RWPE2 (cell line): ENCODE results near the gene KRTAP10-11.
A peak's percentile ranks its signal among the peaks of the same experiment; 100 is the strongest.
"Not testable (repeated sequence)": the region's sequence is repeated elsewhere in the genome, so short reads cannot be mapped to it uniquely, and the experiment has no call there.

ENCODE experiments used
- ATAC-seq: fragments of 200-7000 bp; cut with Tn5 transposase; 3 replicates; pipeline ENCODE4 v1.9.1; 2021; ENCODE audit warnings: low read depth
- DNase-seq: peaks from one replicate; pipeline ENCODE4 v3.0.0-alpha.2; 2020; ENCODE audit warnings: low spot score
- H3K27ac ChIP-seq: fragments of 450-650 bp; 2 replicates; pipeline ENCODE4 v1.5.1; 2017; ENCODE audit warnings: mild to moderate bottlenecking; ENCODE audit not compliant: poor library complexity, severe bottlenecking
- H3K27me3 ChIP-seq: fragments of 250-450 bp; sonication (Bioruptor Pico); 2 replicates; pipeline ENCODE4 v1.5.1; 2021; ENCODE audit warnings: mild to moderate bottlenecking, moderate library complexity; ENCODE audit not compliant: insufficient read depth, poor library complexity, severe bottlenecking
- H3K36me3 ChIP-seq: fragments of 250-450 bp; sonication (Bioruptor Pico); 2 replicates; pipeline ENCODE4 v1.5.1; 2020; ENCODE audit warnings: low read depth, mild to moderate bottlenecking, moderate library complexity
- H3K4me1 ChIP-seq: fragments of 250-450 bp; sonication (Bioruptor Pico); 2 replicates; pipeline ENCODE4 v1.5.1; 2021; ENCODE audit warnings: mild to moderate bottlenecking, moderate library complexity; ENCODE audit not compliant: insufficient read depth, poor library complexity, severe bottlenecking
- H3K4me3 ChIP-seq: fragments of 250-450 bp; sonication (Bioruptor Pico); 2 replicates; pipeline ENCODE4 v1.5.1; 2021; ENCODE audit warnings: mild to moderate bottlenecking, moderate library complexity; ENCODE audit not compliant: severe bottlenecking
- H3K9me3 ChIP-seq: fragments of 250-450 bp; sonication (Bioruptor Pico); 2 replicates; pipeline ENCODE4 v1.5.1; 2021; ENCODE audit warnings: mild to moderate bottlenecking, moderate library complexity; ENCODE audit not compliant: severe bottlenecking
- TF ChIP-seq, protein P1 (sequence below): fragments of 450-650 bp; IDR thresholded peaks from one replicate; pipeline ENCODE4 v1.5.1; 2017; ENCODE audit warnings: mild to moderate bottlenecking, moderate library complexity; ENCODE audit not compliant: poor library complexity, severe bottlenecking

The KRTAP10-11 gene

DNA sequence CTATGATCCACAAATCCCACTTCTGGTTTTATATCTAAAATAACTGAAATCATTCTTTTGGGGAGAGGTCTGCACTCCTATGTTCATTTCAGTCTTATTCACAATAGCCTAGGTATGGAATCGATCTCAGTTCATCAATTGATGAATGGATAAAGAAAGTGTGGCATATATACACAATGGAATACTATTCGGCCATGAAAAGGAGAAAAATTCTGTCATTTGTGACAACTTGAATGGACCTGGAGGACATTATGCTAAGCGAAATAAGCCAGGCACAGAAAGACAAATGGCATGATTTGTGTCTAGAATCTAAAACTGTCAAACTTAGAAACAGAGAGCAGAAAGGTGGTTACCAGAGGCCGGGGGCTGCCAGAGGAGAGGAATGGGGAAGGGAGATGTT is 39.7 kb upstream of the KRTAP10-11 start:
- peaks cover 15% of the 10 kb centered on the region for H3K27me3 ChIP-seq
- H3K9me3 ChIP-seq, result no peaks in the 10 kb centered on the region
- DNase-seq (no peak), ATAC-seq (no peak)
- TF ChIP-seq, protein P1, sequence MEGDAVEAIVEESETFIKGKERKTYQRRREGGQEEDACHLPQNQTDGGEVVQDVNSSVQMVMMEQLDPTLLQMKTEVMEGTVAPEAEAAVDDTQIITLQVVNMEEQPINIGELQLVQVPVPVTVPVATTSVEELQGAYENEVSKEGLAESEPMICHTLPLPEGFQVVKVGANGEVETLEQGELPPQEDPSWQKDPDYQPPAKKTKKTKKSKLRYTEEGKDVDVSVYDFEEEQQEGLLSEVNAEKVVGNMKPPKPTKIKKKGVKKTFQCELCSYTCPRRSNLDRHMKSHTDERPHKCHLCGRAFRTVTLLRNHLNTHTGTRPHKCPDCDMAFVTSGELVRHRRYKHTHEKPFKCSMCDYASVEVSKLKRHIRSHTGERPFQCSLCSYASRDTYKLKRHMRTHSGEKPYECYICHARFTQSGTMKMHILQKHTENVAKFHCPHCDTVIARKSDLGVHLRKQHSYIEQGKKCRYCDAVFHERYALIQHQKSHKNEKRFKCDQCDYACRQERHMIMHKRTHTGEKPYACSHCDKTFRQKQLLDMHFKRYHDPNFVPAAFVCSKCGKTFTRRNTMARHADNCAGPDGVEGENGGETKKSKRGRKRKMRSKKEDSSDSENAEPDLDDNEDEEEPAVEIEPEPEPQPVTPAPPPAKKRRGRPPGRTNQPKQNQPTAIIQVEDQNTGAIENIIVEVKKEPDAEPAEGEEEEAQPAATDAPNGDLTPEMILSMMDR, result no peak
- H3K4me1 ChIP-seq, result no peaks in the 10 kb centered on the region
- H3K36me3 ChIP-seq, result no peaks in the 10 kb centered on the region
- no peak overlapping the region for H3K27ac ChIP-seq
- H3K4me3 ChIP-seq, result no peak overlapping the region

DNA sequence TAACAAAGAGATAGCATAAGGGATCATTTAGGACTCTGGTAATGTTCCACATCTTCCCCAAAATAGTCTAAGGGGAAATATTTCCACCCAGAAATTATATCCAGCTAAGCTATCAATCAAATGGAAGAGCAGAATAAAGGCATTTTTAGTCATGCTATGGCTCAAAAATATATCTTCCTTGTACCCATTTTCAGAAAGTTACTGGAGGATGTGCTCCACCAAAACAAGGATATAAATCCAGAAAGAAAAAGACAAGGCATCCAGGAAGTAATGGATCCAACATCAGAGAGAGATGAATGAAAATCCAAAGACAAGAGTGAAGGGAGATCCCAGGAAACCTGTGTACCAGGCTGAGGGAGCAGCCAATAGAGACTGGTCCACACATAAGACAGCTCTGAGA is 37.0 kb upstream of the KRTAP10-11 start:
- DNase-seq (no peak), ATAC-seq (no peak)
- Histone ChIP-seq H3K27me3 (peaks cover 11% of the 10 kb centered on the region), H3K27ac (no peak overlapping the region), H3K4me3 (no peak overlapping the region), H3K9me3 (no peaks in the 10 kb centered on the region), H3K36me3 (no peaks in the 10 kb centered on the region), H3K4me1 (no peaks in the 10 kb centered on the region)
- TF ChIP-seq, protein P1, result no peak

DNA sequence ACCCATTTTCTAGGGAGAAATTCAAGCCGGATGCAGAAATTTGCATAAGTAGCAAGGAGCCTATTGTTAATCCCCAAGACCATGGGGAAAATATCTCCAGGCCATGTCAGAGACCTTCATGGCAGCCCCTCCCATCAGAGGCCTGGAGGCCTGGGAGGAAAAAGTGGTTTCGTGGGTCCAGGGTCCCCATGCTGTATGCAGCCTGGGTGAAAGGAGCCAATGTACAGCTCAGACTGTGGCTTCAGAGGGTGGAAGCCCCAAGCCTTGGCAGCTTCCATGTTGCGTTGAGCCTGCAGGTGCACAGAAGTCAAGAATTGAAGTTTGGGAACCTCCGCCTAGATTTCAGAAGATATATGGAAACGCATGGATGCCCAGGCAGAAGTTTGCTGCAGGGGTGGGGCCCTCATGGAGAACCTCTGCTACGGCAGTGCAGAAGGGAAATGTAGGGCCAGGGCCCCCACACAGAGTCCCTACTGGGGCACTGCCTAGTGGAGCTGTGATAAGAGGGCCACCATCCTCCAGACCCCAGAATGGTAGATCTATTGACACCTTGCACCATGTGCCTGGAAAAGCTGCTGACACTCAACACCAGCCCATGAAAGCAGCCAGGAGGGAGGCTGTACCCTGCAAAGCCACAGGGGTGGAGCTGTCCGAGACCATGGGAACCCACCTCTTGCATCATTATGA is 35.9 kb upstream of the KRTAP10-11 start:
- H3K36me3 ChIP-seq, H3K4me3 ChIP-seq, H3K27ac ChIP-seq, DNase-seq, H3K4me1 ChIP-seq, ATAC-seq, H3K9me3 ChIP-seq: not testable (repeated sequence)
- H3K27me3 ChIP-seq, result peaks cover 11% of the 10 kb centered on the region

DNA sequence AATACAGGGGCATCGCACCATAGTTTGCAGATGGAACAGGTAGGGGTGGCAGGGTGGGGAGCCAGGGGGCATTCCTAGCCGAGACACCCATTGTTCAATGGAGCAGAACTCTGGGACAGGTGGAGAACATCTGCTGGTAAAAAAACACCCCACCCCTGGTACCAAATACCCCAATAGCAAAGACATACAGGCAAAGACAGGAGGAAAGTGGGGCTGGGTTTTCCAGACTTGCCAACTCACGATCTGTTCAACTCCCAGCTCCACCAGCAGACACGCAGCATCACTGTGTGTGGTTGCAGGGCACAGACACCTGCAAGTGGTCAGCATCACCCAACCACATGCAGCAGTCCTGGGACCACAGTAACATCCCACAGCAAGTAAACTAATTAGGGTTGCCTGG is 34.7 kb upstream of the KRTAP10-11 start:
- TF ChIP-seq, protein P1, result no peak
- Histone ChIP-seq H3K4me1 (no peaks in the 10 kb centered on the region), H3K9me3 (no peaks in the 10 kb centered on the region), H3K4me3 (no peak overlapping the region), H3K27ac (no peak overlapping the region), H3K27me3 (peaks cover 17% of the 10 kb centered on the region), H3K36me3 (no peaks in the 10 kb centered on the region)
- DNase-seq (no peak), ATAC-seq (no peak)

DNA sequence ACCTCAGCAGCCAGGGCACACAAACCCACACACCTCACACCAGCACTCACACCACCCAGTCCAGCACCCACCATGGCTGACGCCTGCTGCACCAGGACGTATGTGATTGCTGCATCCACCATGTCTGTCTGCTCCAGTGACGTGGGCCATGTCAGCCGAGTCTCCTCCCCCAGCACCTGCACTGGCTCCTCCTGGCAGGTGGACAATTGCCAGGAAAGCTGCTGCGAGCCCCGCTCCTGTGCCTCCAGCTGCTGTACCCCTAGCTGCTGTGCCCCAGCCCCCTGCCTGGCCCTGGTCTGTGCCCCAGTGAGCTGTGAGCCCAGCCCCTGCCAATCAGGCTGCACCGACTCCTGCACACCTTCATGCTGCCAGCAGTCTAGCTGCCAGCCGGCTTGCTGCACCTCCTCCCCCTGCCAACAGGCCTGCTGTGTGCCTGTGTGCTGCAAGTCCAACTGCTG is 34.2 kb upstream of the KRTAP10-11 start, which contains the start of gene KRTAP10-8:
KRTAP10-8 (plus strand) TSS at position 51 of the 458 bp plus-strand sequence; CDS start at position 73, 22 bp downstream.
- ATAC-seq (no peak), DNase-seq (peak; percentile 38)
- Histone ChIP-seq H3K4me1 (no peaks in the 10 kb centered on the region), H3K4me3 (no peak within 1 kb of the TSS), H3K9me3 (no peaks in the 10 kb centered on the region), H3K27me3 (peaks cover 21% of the 10 kb centered on the region), H3K27ac (no peak within 1 kb of the TSS), H3K36me3 (no peaks in the 10 kb centered on the region)
- TF ChIP-seq, protein P1, result no peak
